Hepatocyte (in vitro differentiated cells): ENCODE data around the gene ANKRD11. TPM values are rescaled to one million over a fixed set of nuclear protein-coding genes. Genes with fewer than 3 reads are reported as not detected.

ENCODE experiments used
- DNase-seq: peaks from one replicate; pipeline ENCODE4 v3.0.0-alpha.2; 2016; ENCODE audit warnings: low spot score
- H2AFZ ChIP-seq: fragments of 200-600 bp; sonication (generic); 2 replicates; pipeline ENCODE4 v1.6.0; 2016; ENCODE audit warnings: antibody characterized with exemption, mild to moderate bottlenecking
- H3K27ac ChIP-seq: fragments of 200-600 bp; sonication (generic); 2 replicates; pipeline ENCODE4 v1.5.1; 2016; ENCODE audit warnings: mild to moderate bottlenecking
- H3K27me3 ChIP-seq: fragments of 200-600 bp; sonication (generic); 2 replicates; pipeline ENCODE4 v1.6.1; 2016
- H3K36me3 ChIP-seq: fragments of 200-600 bp; sonication (generic); replicated peaks from 2 replicates; pipeline ENCODE4 v1.5.1; 2016; ENCODE audit warnings: low read depth; ENCODE audit not compliant: insufficient read depth
- H3K4me1 ChIP-seq: fragments of 200-600 bp; sonication (generic); 2 replicates; pipeline ENCODE4 v1.5.1; 2016; ENCODE audit warnings: mild to moderate bottlenecking, moderate library complexity; ENCODE audit not compliant: insufficient read depth
- H3K4me2 ChIP-seq: fragments of 200-600 bp; sonication (generic); 2 replicates; pipeline ENCODE4 v1.6.0; 2016
- H3K4me3 ChIP-seq: fragments of 200-600 bp; sonication (generic); 2 replicates; pipeline ENCODE4 v1.5.1; 2016; ENCODE audit warnings: mild to moderate bottlenecking
- H3K79me2 ChIP-seq: fragments of 200-600 bp; sonication (generic); 2 replicates; pipeline ENCODE4 v1.6.0; 2017; ENCODE audit warnings: mild to moderate bottlenecking
- H3K9me2 ChIP-seq: fragments of 200-600 bp; sonication (generic); replicated peaks from 2 replicates; pipeline ENCODE4 v1.6.0; 2017; ENCODE audit warnings: mild to moderate bottlenecking; ENCODE audit not compliant: insufficient read depth
- H3K9me3 ChIP-seq: fragments of 200-600 bp; sonication (generic); 2 replicates; pipeline ENCODE4 v1.5.1; 2016; ENCODE audit warnings: low read depth, mild to moderate bottlenecking
- H4K20me1 ChIP-seq: fragments of 200-600 bp; sonication (generic); 2 replicates; pipeline ENCODE4 v1.6.0; 2016; ENCODE audit warnings: mild to moderate bottlenecking; ENCODE audit not compliant: insufficient read depth, poor library complexity, severe bottlenecking
- CTCF ChIP-seq: fragments of 200-600 bp; sonication (generic); IDR thresholded peaks from 2 replicates; pipeline ENCODE4 v1.5.1; 2016; ENCODE audit warnings: antibody characterized with exemption, mild to moderate bottlenecking; ENCODE audit not compliant: poor library complexity
- EZH2 ChIP-seq: fragments of 200-600 bp; sonication (generic); IDR thresholded peaks from 2 replicates; pipeline ENCODE4 v1.6.1; 2016; ENCODE audit warnings: antibody characterized with exemption, mild to moderate bottlenecking, borderline replicate concordance
- EZH2phosphoT487 ChIP-seq: fragments of 200-600 bp; sonication (generic); IDR thresholded peaks from one replicate; pipeline ENCODE4 v1.6.1; 2018; ENCODE audit warnings: antibody characterized with exemption, mild to moderate bottlenecking, low read depth, moderate library complexity; ENCODE audit not compliant: unreplicated experiment, severe bottlenecking
- WGBS: methylation state at CpG from one replicate; pipeline ENCODE4 v1.1.6; 2016; ENCODE audit warnings: low lambda C conversion rate; ENCODE audit errors: missing lambda C conversion rate; 5-methylcytosine and 5-hydroxymethylcytosine counted together
- polyA plus RNA-seq: library from polyadenylated mRNA; unstranded; fragments of >200 nt; fragmentation: Nextera tagmentation; extraction: Ambion mirVana; gene quantifications from 2 replicates; pipeline ENCODE4 v1.2.1, GENCODE V29; 2016
- total RNA-seq: library from RNA; depleted of rRNA; stranded (reverse); fragments of >200 nt; gene quantifications from 2 replicates; pipeline ENCODE4 v1.2.3, GENCODE V29; 2014

ANKRD11 gene
- total and polyA plus RNA-seq, 2 experiments from 2014 or later: 48.7 to 130 TPM

DNA sequence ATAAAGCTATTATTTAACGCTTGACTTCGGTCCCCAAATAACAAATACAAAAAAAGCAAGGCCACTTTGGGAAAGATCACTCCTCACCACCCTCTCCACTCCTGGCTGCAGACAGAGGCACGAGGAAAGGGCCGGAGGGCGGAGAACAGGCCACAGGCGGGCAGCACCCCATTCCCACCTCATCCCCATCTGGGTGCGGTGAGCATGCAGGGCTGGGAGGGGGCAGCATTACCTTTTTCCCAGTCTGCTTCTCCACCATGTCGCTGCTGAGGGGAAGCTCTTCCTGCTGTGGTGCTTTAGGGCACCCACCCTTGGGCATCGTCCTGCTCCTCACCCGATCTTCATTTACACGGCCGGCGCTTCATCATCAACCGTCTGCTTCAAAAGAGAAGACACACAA is 173.7 kb downstream of the ANKRD11 start:
- peaks cover 98% of the 10 kb centered on the region for H4K20me1 ChIP-seq
- H3K9me2 ChIP-seq: no peaks in the 10 kb centered on the region
- H3K9me3 ChIP-seq: no peaks in the 10 kb centered on the region
- H3K4me3 ChIP-seq: no peak overlapping the region
- DNase-seq: no peak
- peaks cover 99% of the 10 kb centered on the region for H3K79me2 ChIP-seq
- TF ChIP-seq EZH2phosphoT487 (no peak), CTCF (no peak), EZH2 (no peak)
- no peaks in the 10 kb centered on the region for H3K36me3 ChIP-seq
- H3K27ac ChIP-seq: no peak overlapping the region
- WGBS: 92% methylated on average over 14 of the region's 14 CpGs
- peaks cover 31% of the 10 kb centered on the region for H3K4me1 ChIP-seq
- H2AFZ ChIP-seq: no peak overlapping the region
- no peak overlapping the region for H3K4me2 ChIP-seq
- H3K27me3 ChIP-seq: no peaks in the 10 kb centered on the region

GRCh38 chr16:89315791-89316581 is 174.4 kb downstream of the ANKRD11 start:
- H2AFZ ChIP-seq: no peak overlapping the region
- H3K9me2 ChIP-seq: no peaks in the 10 kb centered on the region
- no peak overlapping the region for H3K4me3 ChIP-seq
- DNase-seq: no peak
- H3K27ac ChIP-seq: no peak overlapping the region
- H3K9me3 ChIP-seq: no peaks in the 10 kb centered on the region
- WGBS: 83% methylated on average over 20 of the region's 20 CpGs
- TF ChIP-seq EZH2phosphoT487 (no peak), CTCF (no peak), EZH2 (no peak)
- peaks cover 98% of the 10 kb centered on the region for H4K20me1 ChIP-seq
- H3K27me3 ChIP-seq: no peaks in the 10 kb centered on the region
- H3K4me1 ChIP-seq: peaks cover 25% of the 10 kb centered on the region
- H3K4me2 ChIP-seq: no peak overlapping the region
- H3K36me3 ChIP-seq: peaks cover 4% of the 10 kb centered on the region
- H3K79me2 ChIP-seq: peaks cover 99% of the 10 kb centered on the region

DNA sequence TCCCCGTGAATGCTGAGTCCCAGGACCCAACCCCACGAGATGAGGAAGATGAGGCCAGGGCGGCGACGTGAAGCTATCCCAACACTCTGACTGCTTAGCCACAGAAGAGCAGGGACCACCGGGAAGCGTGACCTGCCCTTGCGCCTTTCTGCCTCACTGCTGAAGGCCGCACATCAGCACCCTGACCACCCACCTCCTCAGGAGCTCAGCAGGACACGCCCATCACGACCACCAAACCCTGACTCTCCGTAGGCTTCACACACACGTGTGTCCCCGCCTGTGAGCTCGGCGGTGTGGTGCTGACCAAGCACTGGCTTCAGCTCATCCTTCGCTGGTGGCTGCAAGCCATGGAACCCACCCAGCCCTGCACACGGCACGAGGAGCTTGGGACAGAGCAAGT is 175.1 kb downstream of the ANKRD11 start:
- H3K4me1 ChIP-seq: peaks cover 17% of the 10 kb centered on the region
- peaks cover 4% of the 10 kb centered on the region for H3K36me3 ChIP-seq
- H3K27ac ChIP-seq: no peak overlapping the region
- H3K4me3 ChIP-seq: no peak overlapping the region
- no peak for DNase-seq
- WGBS: 90% methylated on average over 19 of the region's 19 CpGs
- TF ChIP-seq EZH2phosphoT487: no peak
- no peak for TF ChIP-seq EZH2
- TF ChIP-seq CTCF: no peak
- no peaks in the 10 kb centered on the region for H3K27me3 ChIP-seq
- peaks cover 98% of the 10 kb centered on the region for H4K20me1 ChIP-seq
- H3K79me2 ChIP-seq: peaks cover 99% of the 10 kb centered on the region
- no peaks in the 10 kb centered on the region for H3K9me3 ChIP-seq
- H3K4me2 ChIP-seq: no peak overlapping the region
- no peak overlapping the region for H2AFZ ChIP-seq
- H3K9me2 ChIP-seq: no peaks in the 10 kb centered on the region
